GM21529 (cell line): ENCODE data around the gene PHF12.

Experiments used
- ATAC-seq: cut with Tn5 transposase; IDR thresholded peaks from one replicate; pipeline ENCODE4 v1.9.1; 2021; ENCODE audit not compliant: unreplicated experiment

The PHF12 gene

GRCh38 chr17:28975646-28976045, 24.3 kb upstream of the PHF12 start:
- no peak for ATAC-seq

GRCh38 chr17:28975031-28975430, 23.7 kb upstream of the PHF12 start:
- ATAC-seq, result no peak

- ATAC-seq, result no peak
Measured at GRCh38 chr17:28974451-28974850, 23.1 kb upstream of the PHF12 start.

- ATAC-seq, result no peak
Measured at GRCh38 chr17:28973425-28973824, 22.1 kb upstream of the PHF12 start.

GRCh38 chr17:28972437-28972836, 21.1 kb upstream of the PHF12 start:
- no peak for ATAC-seq

GRCh38 chr17:28970879-28971278, 19.6 kb upstream of the PHF12 start:
- no peak for ATAC-seq

GRCh38 chr17:28969706-28970393, 18.5 kb upstream of the PHF12 start:
- no peak for ATAC-seq

GRCh38 chr17:28968914-28969295, 17.6 kb upstream of the PHF12 start:
- no peak for ATAC-seq

GRCh38 chr17:28968231-28968913, 17.1 kb upstream of the PHF12 start:
- ATAC-seq, result no peak

- no peak for ATAC-seq
Measured at GRCh38 chr17:28967221-28968135, 16.2 kb upstream of the PHF12 start.

GRCh38 chr17:28963841-28964240, 12.5 kb upstream of the PHF12 start:
- no peak for ATAC-seq

- no peak for ATAC-seq
Measured at GRCh38 chr17:28963055-28963611, 11.8 kb upstream of the PHF12 start.

GRCh38 chr17:28961391-28961790, 10.1 kb upstream of the PHF12 start:
- ATAC-seq, result no peak

GRCh38 chr17:28960256-28961061, 9.1 kb upstream of the PHF12 start:
- ATAC-seq, result no peak

GRCh38 chr17:28959471-28959871, 8.2 kb upstream of the PHF12 start:
- no peak for ATAC-seq

GRCh38 chr17:28958820-28959455, 7.6 kb upstream of the PHF12 start:
- ATAC-seq, result no peak

GRCh38 chr17:28957992-28958355, 6.7 kb upstream of the PHF12 start:
- ATAC-seq, result no peak

GRCh38 chr17:28957277-28957991, 6.1 kb upstream of the PHF12 start:
- no peak for ATAC-seq

- no peak for ATAC-seq
Measured at GRCh38 chr17:28956861-28957260, 5.5 kb upstream of the PHF12 start.

GRCh38 chr17:28956112-28956511, 4.8 kb upstream of the PHF12 start:
- ATAC-seq, result no peak
